Esophagus squamous epithelium (tissue), 5 donors: ENCODE results near the gene GLRX3. TPM values are rescaled to one million over a fixed set of nuclear protein-coding genes. Genes with fewer than 3 reads are reported as not detected.

Experiments used
- DNase-seq: peaks from one replicate; lab custom pipeline; 2025; lab: John Stamatoyannopoulos, UW
- H3K27ac ChIP-seq, 4 donors: fragments of 200-600 bp; sonication (generic); one replicate each; pipeline ENCODE4 v1.5.1; 2016 to 2019; ENCODE audit warnings: mild to moderate bottlenecking in 1 of 4
- H3K27me3 ChIP-seq, 4 donors: fragments of 200-600 bp; sonication (generic); 1 replicate in 3 of 4; 2 replicates in 1 of 4; pipeline versions ENCODE4 v1.5.1 to v1.6.0; 2017 to 2021; ENCODE audit warnings: antibody characterized with exemption in 1 of 4
- H3K36me3 ChIP-seq, 3 donors: fragments of 200-600 bp; sonication (generic); one replicate each; pipeline ENCODE4 v1.5.1; 2016 to 2019
- H3K4me1 ChIP-seq, 3 donors: fragments of 200-600 bp; sonication (generic); one replicate each; pipeline ENCODE4 v1.5.1; 2017 to 2019
- H3K4me3 ChIP-seq, 4 donors: fragments of 200-600 bp; sonication (generic); 1 replicate in 3 of 4; 2 replicates in 1 of 4; pipeline ENCODE4 v1.5.1; 2016 to 2019; ENCODE audit warnings: mild to moderate bottlenecking in 2 of 4, moderate library complexity in 1 of 4
- H3K9me3 ChIP-seq, 3 donors: fragments of 200-600 bp; sonication (generic); one replicate each; pipeline ENCODE4 v1.5.1; 2016 to 2019
- CTCF ChIP-seq, 6 experiments: fragments of 450-650 bp in 4 of 6; fragments of 200-600 bp in 2 of 6; sonication (generic) in 2 of 6; IDR thresholded peaks; one replicate each; pipeline ENCODE4 v1.5.1; 2016 to 2019; ENCODE audit warnings: antibody characterized with exemption in 6 of 6, mild to moderate bottlenecking in 4 of 6, moderate library complexity in 4 of 6
- POLR2A ChIP-seq, 4 donors: fragments of 450-650 bp; IDR thresholded peaks; one replicate each; pipeline ENCODE4 v1.6.1; 2017; ENCODE audit warnings: antibody characterized with exemption in 4 of 4, mild to moderate bottlenecking in 4 of 4, moderate library complexity in 3 of 4
- WGBS, 2 donors: methylation state at CpG; one replicate each; pipeline ENCODE4 v1.1.5; 2018; 5-methylcytosine and 5-hydroxymethylcytosine counted together
- intact Hi-C: fragments of 100-400 bp; cut with DNase I; formaldehyde crosslinking; loops from one replicate; pipeline ENCODE4 v1.15.0; 2022
- total RNA-seq, 4 donors: library from RNA; depleted of rRNA; stranded (reverse); fragments of >200 nt; gene quantifications; one replicate each; pipeline ENCODE4 v1.1.0, GENCODE V29; 2016
- donor health status: DM: yes; HTN: yes; CAD: no.

The GLRX3 gene
- total RNA-seq, 4 donors from 2014 or later, result 48.5 to 115 (median 81.8) TPM

DNA sequence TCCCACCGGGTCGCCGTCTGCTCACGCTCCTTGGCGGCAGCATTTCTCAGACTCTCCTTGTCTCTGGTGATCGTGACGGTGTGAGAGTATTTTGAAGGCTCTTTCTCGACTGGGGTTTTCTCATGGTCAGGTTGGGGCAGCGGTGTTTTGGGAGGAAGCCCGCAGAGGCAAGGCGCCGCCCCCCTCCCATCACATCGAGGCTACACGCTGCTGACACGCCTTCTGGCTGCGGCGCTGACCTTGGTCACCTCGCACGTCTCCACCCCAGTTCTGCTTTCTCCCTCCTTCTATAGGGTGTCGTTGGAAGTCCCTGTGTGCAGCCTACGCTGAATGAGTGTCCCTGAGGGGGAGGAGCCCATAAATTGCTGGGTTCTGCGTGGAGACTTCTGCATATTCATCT is 55.2 kb downstream of the GLRX3 start:
- 82 to 92% methylated on average over 22 of the region's 22 CpGs for WGBS, 2 donors
- intact Hi-C loops, result no loop called here
- no peak for TF ChIP-seq POLR2A (IDR thresholded peaks at IDR 0.05)
- no peak for TF ChIP-seq CTCF (IDR thresholded peaks at IDR 0.05)

GRCh38 chr10:130192276-130192848 is 56.2 kb downstream of the GLRX3 start:
- no peak for DNase-seq
- WGBS, 2 donors, result 78% methylated on average over 6 of the region's 10 CpGs; no CpG with 5 or more reads in 1 of the 2 donors
- Histone ChIP-seq H3K36me3 (peaks cover 0 to 11% (median 0%) of the 10 kb centered on the region in 3 donors), H3K27ac (no peak overlapping the region), H3K9me3 (no peaks in the 10 kb centered on the region), H3K27me3 (peaks cover 0 to 8% (median 0%) of the 10 kb centered on the region in 4 donors), H3K4me3 (no peak overlapping the region), H3K4me1 (peaks cover 8 to 17% (median 11%) of the 10 kb centered on the region in 3 donors)
- intact Hi-C loops, result no loop called here
- TF ChIP-seq CTCF (IDR thresholded peaks at IDR 0.05) (no peak), POLR2A (IDR thresholded peaks at IDR 0.05) (no peak)

More for the DNA sequence above, 55.2 kb downstream of the GLRX3 start:
- Histone ChIP-seq H3K27ac (no peak overlapping the region), H3K36me3 (peaks cover 0 to 20% (median 3%) of the 10 kb centered on the region in 3 donors), H3K9me3 (no peaks in the 10 kb centered on the region), H3K4me3 (no peak overlapping the region), H3K27me3 (peaks cover 0 to 8% (median 0%) of the 10 kb centered on the region in 4 donors), H3K4me1 (peaks cover 8 to 17% (median 11%) of the 10 kb centered on the region in 3 donors)
- DNase-seq, result no peak

GRCh38 chr10:130193033-130193432 is 56.8 kb downstream of the GLRX3 start:
- H3K36me3 ChIP-seq, result peaks cover 0 to 4% (median 0%) of the 10 kb centered on the region in 3 donors
- H3K27ac ChIP-seq, result no peak overlapping the region
- no peaks in the 10 kb centered on the region for H3K9me3 ChIP-seq
- no peak for DNase-seq
- TF ChIP-seq CTCF (IDR thresholded peaks at IDR 0.05) (no peak), POLR2A (IDR thresholded peaks at IDR 0.05) (no peak)
- intact Hi-C loops, result no loop called here
- H3K4me1 ChIP-seq, result peaks cover 8 to 17% (median 11%) of the 10 kb centered on the region in 3 donors
- peaks cover 0 to 8% (median 0%) of the 10 kb centered on the region in 4 donors for H3K27me3 ChIP-seq
- no peak overlapping the region for H3K4me3 ChIP-seq
- WGBS, 2 donors, result 83 to 100% methylated on average over 3 to 5 of the region's 5 CpGs

GRCh38 chr10:130193493-130194193 is 57.5 kb downstream of the GLRX3 start:
- H3K27ac ChIP-seq, result no peak overlapping the region
- peaks cover 8 to 17% (median 11%) of the 10 kb centered on the region in 3 donors for H3K4me1 ChIP-seq
- WGBS, 2 donors, result 62 to 72% methylated on average over 10 to 14 of the region's 16 CpGs
- H3K36me3 ChIP-seq, result no peaks in the 10 kb centered on the region
- H3K4me3 ChIP-seq, result no peak overlapping the region
- no peaks in the 10 kb centered on the region for H3K9me3 ChIP-seq
- TF ChIP-seq POLR2A (IDR thresholded peaks at IDR 0.05), result no peak
- TF ChIP-seq CTCF (IDR thresholded peaks at IDR 0.05), result no peak
- peaks cover 0 to 8% (median 0%) of the 10 kb centered on the region in 4 donors for H3K27me3 ChIP-seq
- intact Hi-C loops, result no loop called here
- DNase-seq, result no peak
